SK-N-SH treated with all-trans-retinoic acid at 6 μM for 48 hours (cell line): Measurements from ENCODE around the gene CDR2L.

Source experiments
- ARNTL ChIP-seq: fragments of 450-650 bp; formaldehyde crosslinking; IDR thresholded peaks from 2 replicates; pipeline ENCODE4 v1.5.0; 2020; ENCODE audit warnings: low read depth, mild to moderate bottlenecking, moderate library complexity, borderline replicate concordance
- CSDC2 ChIP-seq: fragments of 250-450 bp; sonication (Bioruptor Pico); IDR thresholded peaks from 2 replicates; pipeline ENCODE4 v1.5.0; 2020; ENCODE audit warnings: mild to moderate bottlenecking, moderate library complexity
- ISL1 ChIP-seq: fragments of 250-450 bp; sonication (Bioruptor Pico); IDR thresholded peaks from 2 replicates; pipeline ENCODE4 v2.1.2; 2022; ENCODE audit warnings: mild to moderate bottlenecking, moderate library complexity
- RARB ChIP-seq: fragments of 250-450 bp; sonication (Bioruptor Pico); IDR thresholded peaks from 2 replicates; pipeline ENCODE4 v1.8.0; 2021; ENCODE audit warnings: mild to moderate bottlenecking, moderate library complexity
- TCF4 ChIP-seq: fragments of 250-450 bp; sonication (Bioruptor Pico); IDR thresholded peaks from 2 replicates; pipeline ENCODE4 v1.8.0; 2021; ENCODE audit warnings: mild to moderate bottlenecking, moderate library complexity, borderline replicate concordance
- ZFP3 ChIP-seq: fragments of 250-450 bp; sonication (Bioruptor Pico); IDR thresholded peaks from 2 replicates; pipeline ENCODE4 v1.5.0; 2020; ENCODE audit warnings: mild to moderate bottlenecking, moderate library complexity
- ZFP30 ChIP-seq: fragments of 450-650 bp; formaldehyde crosslinking; IDR thresholded peaks from 2 replicates; pipeline ENCODE4 v1.5.0; 2022; ENCODE audit warnings: mild to moderate bottlenecking, moderate library complexity
- ZNF565 ChIP-seq: fragments of 450-650 bp; formaldehyde crosslinking; conservative IDR thresholded peaks from 2 replicates; pipeline ENCODE4 v1.5.0; 2020; ENCODE audit warnings: low read depth, mild to moderate bottlenecking, moderate library complexity
- ZNF70 ChIP-seq: fragments of 450-650 bp; formaldehyde crosslinking; IDR thresholded peaks from 2 replicates; pipeline ENCODE4 v1.5.0; 2020; ENCODE audit warnings: mild to moderate bottlenecking, moderate library complexity
- ZNF8 ChIP-seq: fragments of 450-650 bp; formaldehyde crosslinking; IDR thresholded peaks from 2 replicates; pipeline ENCODE4 v1.5.0; 2020; ENCODE audit warnings: mild to moderate bottlenecking, moderate library complexity
- TF ChIP-seq, protein P1 (sequence below): fragments of 250-450 bp; sonication (Bioruptor Pico); IDR thresholded peaks from 2 replicates; pipeline ENCODE4 v1.8.0; 2020; ENCODE audit warnings: mild to moderate bottlenecking, moderate library complexity, borderline replicate concordance
- TF ChIP-seq, protein P2 (sequence below): fragments of 250-450 bp; sonication (Bioruptor Pico); IDR thresholded peaks from 2 replicates; pipeline ENCODE4 v1.5.0; 2020; ENCODE audit warnings: mild to moderate bottlenecking, moderate library complexity
- TF ChIP-seq, protein P3 (sequence below): fragments of 250-450 bp; sonication (Bioruptor Pico); IDR thresholded peaks from 2 replicates; pipeline ENCODE4 v1.5.1; 2020; ENCODE audit warnings: low read depth, mild to moderate bottlenecking, moderate library complexity

GRCh38 chr17:75024686-75025397 lies 37.4 kb downstream of the CDR2L start:
- TF ChIP-seq, protein P1, sequence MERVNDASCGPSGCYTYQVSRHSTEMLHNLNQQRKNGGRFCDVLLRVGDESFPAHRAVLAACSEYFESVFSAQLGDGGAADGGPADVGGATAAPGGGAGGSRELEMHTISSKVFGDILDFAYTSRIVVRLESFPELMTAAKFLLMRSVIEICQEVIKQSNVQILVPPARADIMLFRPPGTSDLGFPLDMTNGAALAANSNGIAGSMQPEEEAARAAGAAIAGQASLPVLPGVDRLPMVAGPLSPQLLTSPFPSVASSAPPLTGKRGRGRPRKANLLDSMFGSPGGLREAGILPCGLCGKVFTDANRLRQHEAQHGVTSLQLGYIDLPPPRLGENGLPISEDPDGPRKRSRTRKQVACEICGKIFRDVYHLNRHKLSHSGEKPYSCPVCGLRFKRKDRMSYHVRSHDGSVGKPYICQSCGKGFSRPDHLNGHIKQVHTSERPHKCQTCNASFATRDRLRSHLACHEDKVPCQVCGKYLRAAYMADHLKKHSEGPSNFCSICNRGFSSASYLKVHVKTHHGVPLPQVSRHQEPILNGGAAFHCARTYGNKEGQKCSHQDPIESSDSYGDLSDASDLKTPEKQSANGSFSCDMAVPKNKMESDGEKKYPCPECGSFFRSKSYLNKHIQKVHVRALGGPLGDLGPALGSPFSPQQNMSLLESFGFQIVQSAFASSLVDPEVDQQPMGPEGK (CRISPR knock-in tag): no peak
- no peak for TF ChIP-seq ISL1 (CRISPR knock-in tag)
- TF ChIP-seq, protein P2, sequence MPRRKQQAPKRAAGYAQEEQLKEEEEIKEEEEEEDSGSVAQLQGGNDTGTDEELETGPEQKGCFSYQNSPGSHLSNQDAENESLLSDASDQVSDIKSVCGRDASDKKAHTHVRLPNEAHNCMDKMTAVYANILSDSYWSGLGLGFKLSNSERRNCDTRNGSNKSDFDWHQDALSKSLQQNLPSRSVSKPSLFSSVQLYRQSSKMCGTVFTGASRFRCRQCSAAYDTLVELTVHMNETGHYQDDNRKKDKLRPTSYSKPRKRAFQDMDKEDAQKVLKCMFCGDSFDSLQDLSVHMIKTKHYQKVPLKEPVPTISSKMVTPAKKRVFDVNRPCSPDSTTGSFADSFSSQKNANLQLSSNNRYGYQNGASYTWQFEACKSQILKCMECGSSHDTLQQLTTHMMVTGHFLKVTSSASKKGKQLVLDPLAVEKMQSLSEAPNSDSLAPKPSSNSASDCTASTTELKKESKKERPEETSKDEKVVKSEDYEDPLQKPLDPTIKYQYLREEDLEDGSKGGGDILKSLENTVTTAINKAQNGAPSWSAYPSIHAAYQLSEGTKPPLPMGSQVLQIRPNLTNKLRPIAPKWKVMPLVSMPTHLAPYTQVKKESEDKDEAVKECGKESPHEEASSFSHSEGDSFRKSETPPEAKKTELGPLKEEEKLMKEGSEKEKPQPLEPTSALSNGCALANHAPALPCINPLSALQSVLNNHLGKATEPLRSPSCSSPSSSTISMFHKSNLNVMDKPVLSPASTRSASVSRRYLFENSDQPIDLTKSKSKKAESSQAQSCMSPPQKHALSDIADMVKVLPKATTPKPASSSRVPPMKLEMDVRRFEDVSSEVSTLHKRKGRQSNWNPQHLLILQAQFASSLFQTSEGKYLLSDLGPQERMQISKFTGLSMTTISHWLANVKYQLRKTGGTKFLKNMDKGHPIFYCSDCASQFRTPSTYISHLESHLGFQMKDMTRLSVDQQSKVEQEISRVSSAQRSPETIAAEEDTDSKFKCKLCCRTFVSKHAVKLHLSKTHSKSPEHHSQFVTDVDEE (CRISPR knock-in tag): no peak
- TF ChIP-seq TCF4: no peak
- no peak for TF ChIP-seq ZNF565 (CRISPR knock-in tag)
- TF ChIP-seq CSDC2: no peak
- TF ChIP-seq ARNTL (CRISPR knock-in tag): no peak
- TF ChIP-seq ZNF8 (CRISPR knock-in tag): no peak
- TF ChIP-seq ZFP30 (CRISPR knock-in tag): no peak
- TF ChIP-seq ZFP3 (CRISPR knock-in tag): no peak
- TF ChIP-seq, protein P3, sequence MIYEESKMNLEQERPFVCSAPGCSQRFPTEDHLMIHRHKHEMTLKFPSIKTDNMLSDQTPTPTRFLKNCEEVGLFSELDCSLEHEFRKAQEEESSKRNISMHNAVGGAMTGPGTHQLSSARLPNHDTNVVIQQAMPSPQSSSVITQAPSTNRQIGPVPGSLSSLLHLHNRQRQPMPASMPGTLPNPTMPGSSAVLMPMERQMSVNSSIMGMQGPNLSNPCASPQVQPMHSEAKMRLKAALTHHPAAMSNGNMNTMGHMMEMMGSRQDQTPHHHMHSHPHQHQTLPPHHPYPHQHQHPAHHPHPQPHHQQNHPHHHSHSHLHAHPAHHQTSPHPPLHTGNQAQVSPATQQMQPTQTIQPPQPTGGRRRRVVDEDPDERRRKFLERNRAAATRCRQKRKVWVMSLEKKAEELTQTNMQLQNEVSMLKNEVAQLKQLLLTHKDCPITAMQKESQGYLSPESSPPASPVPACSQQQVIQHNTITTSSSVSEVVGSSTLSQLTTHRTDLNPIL (CRISPR knock-in tag): no peak
- no peak for TF ChIP-seq ZNF70 (CRISPR knock-in tag)
- TF ChIP-seq RARB (CRISPR knock-in tag): no peak
